Activated CD8-positive, alpha-beta memory T cell treated with anti-CD3 and anti-CD28 coated beads, Interleukin-2, amount 50 U/mL, for 24 hours (primary cell): ENCODE data around the gene DENND4B.
A peak's percentile ranks its signal among the peaks of the same experiment; 100 is the strongest.

Experiments
- DNase-seq: peaks from one replicate; pipeline ENCODE4 v3.0.0-alpha.2; 2020; ENCODE audit errors: extremely low read depth

Gene DENND4B

GRCh38 chr1:153970346-153970745, 23.8 kb upstream of the DENND4B start:
- no peak for DNase-seq

GRCh38 chr1:153968972-153969371, 22.5 kb upstream of the DENND4B start:
- no peak for DNase-seq

- DNase-seq = no peak
These were observed 21.9 kb upstream of the DENND4B start for GRCh38 chr1:153968408-153968807.

GRCh38 chr1:153968000-153968363, 21.5 kb upstream of the DENND4B start:
- no peak for DNase-seq

GRCh38 chr1:153967107-153967999, 20.8 kb upstream of the DENND4B start, which contains the start of gene CREB3L4:
TSS of gene CREB3L4 (plus strand) at chr1:153967902. CDS start at chr1:153968526, 624 bp downstream.
- DNase-seq = no peak

- DNase-seq = no peak
These were observed 17.4 kb upstream of the DENND4B start for GRCh38 chr1:153963850-153964331.

- peak; percentile 93 for DNase-seq
These were observed 16.7 kb upstream of the DENND4B start, which contains the start of gene SLC39A1 for GRCh38 chr1:153963030-153963849. TSS of gene SLC39A1 (minus strand) at chr1:153963537. CDS start at chr1:153962715, 822 bp downstream.

- no peak for DNase-seq
These were observed 15.8 kb upstream of the DENND4B start for GRCh38 chr1:153962088-153963029.

- DNase-seq = no peak
These were observed 14.9 kb upstream of the DENND4B start for GRCh38 chr1:153961421-153961820.

GRCh38 chr1:153960206-153960605, 13.7 kb upstream of the DENND4B start:
- no peak for DNase-seq

- DNase-seq = no peak
These were observed 12.9 kb upstream of the DENND4B start for GRCh38 chr1:153959454-153959853.

GRCh38 chr1:153958961-153959260, 12.4 kb upstream of the DENND4B start:
- no peak for DNase-seq

- DNase-seq = peak; percentile 96
These were observed 11.8 kb upstream of the DENND4B start, which contains the start of gene CRTC2 for GRCh38 chr1:153958111-153958960. TSS of gene CRTC2 (minus strand) at chr1:153958612. CDS start at chr1:153958497, 115 bp downstream.

- no peak for DNase-seq
These were observed 11.2 kb upstream of the DENND4B start for GRCh38 chr1:153957744-153958110.

- no peak for DNase-seq
These were observed 10.6 kb upstream of the DENND4B start for GRCh38 chr1:153956997-153957715.

GRCh38 chr1:153954826-153955225, 8.3 kb upstream of the DENND4B start:
- DNase-seq = no peak

- DNase-seq = no peak
These were observed 7.4 kb upstream of the DENND4B start for GRCh38 chr1:153953859-153954365.

- DNase-seq = no peak
These were observed 5.3 kb upstream of the DENND4B start for GRCh38 chr1:153951801-153952200.

- no peak for DNase-seq
These were observed 4.7 kb upstream of the DENND4B start for GRCh38 chr1:153951183-153951582.
